Naive thymus-derived CD8-positive, alpha-beta T cell (primary cell): ENCODE measurements around the gene PHF11. TPM values are rescaled to one million over a fixed set of nuclear protein-coding genes. Genes with fewer than 3 reads are reported as not detected.

Experiments
- ATAC-seq, 2 donors: fragments of 150-1000 bp; cut with Tn5 transposase in 1 of 2; sonication (Bioruptor Pico), chemical (Tn5 transposase) in 1 of 2; 1 replicate in 1 of 2; 2 replicates in 1 of 2; pipeline ENCODE4 v1.10.0; 2021; ENCODE audit warnings: mild to moderate bottlenecking in 2 of 2, moderate library complexity in 2 of 2
- POLR2A ChIA-PET: fragments of 350-600 bp; sonication (Branson Sonifier 250); formaldehyde crosslinking; loops from one replicate; lab custom pipeline; 2021; ENCODE audit warnings: antibody characterized with exemption; lab: Charles Lee
- DNase-seq, 10 donors: peaks; one replicate each; pipeline versions ENCODE4 v3.0.0 to v3.0.0-alpha.2; 2020 to 2022
- H3K27ac Mint-ChIP-seq, 10 donors: one replicate each; pipeline ENCODE4 v1.8.0; 2020 to 2022; ENCODE audit warnings: mild to moderate bottlenecking in 10 of 10, mixed read lengths in 10 of 10, moderate library complexity in 4 of 10, inconsistent platforms in 1 of 10
- H3K27me3 Mint-ChIP-seq, 5 donors: one replicate each; pipeline ENCODE4 v1.8.0; 2021 to 2022; ENCODE audit warnings: mixed read lengths in 5 of 5
- H3K36me3 Mint-ChIP-seq, 3 donors: one replicate each; pipeline ENCODE4 v1.8.0; 2020 to 2022; ENCODE audit warnings: mixed read lengths in 3 of 3, mild to moderate bottlenecking in 2 of 3, inconsistent platforms in 1 of 3
- H3K4me1 Mint-ChIP-seq, 4 donors: one replicate each; pipeline ENCODE4 v1.8.0; 2021 to 2022; ENCODE audit warnings: mixed read lengths in 4 of 4
- H3K4me3 Mint-ChIP-seq, 10 donors: one replicate each; pipeline ENCODE4 v1.8.0; 2020 to 2022; ENCODE audit warnings: mild to moderate bottlenecking in 10 of 10, mixed read lengths in 10 of 10, moderate library complexity in 6 of 10, inconsistent platforms in 1 of 10
- H3K9me3 Mint-ChIP-seq, 9 donors: one replicate each; pipeline ENCODE4 v1.8.0; 2020 to 2022; ENCODE audit warnings: mixed read lengths in 9 of 9, mild to moderate bottlenecking in 3 of 9, inconsistent platforms in 1 of 9, moderate library complexity in 1 of 9
- polyA plus RNA-seq, 3 donors: library from polyadenylated mRNA; unstranded; fragments of 300-500 nt; fragmentation: Illumina TruSeq; gene quantifications; one replicate each; pipeline ENCODE4 v1.2.3, GENCODE V29; 2021
- total RNA-seq, 8 experiments: library from RNA in 2 of 8; stranded (reverse) in 2 of 8; gene quantifications; one replicate each; pipeline ENCODE4 v1.2.3 and lab custom pipeline; 2021 to 2026

Gene PHF11
- total RNA-seq (100 to 1,000 TPM; 121 to 132 TPM), polyA plus RNA-seq (10 to 100 TPM; 75.9 to 88.3 (median 80.4) TPM), total RNA-seq (lab: John Stamatoyannopoulos, UW) (56.6 to 104 (median 63.7) reads per million in 6 experiments)

- Mint-ChIP-seq H3K9me3 (no peaks in the 10 kb centered on the region), H3K27me3 (no peaks in the 10 kb centered on the region), H3K4me1 (peaks cover 22 to 54% (median 46%) of the 10 kb centered on the region in 4 donors), H3K27ac (peak within 1 kb of the TSS; percentile 90 to 100 (median 99)), H3K36me3 (peaks cover 0 to 23% (median 5%) of the 10 kb centered on the region in 3 donors), H3K4me3 (peak within 1 kb of the TSS; percentile 89 to 99 (median 98))
- POLR2A ChIA-PET = interaction anchor here (0.6 to 3.6 kb wide), 15 partner anchors 10 to 629 kb away, joined by 3 to 82 read pairs (median 4); partner anchors contain the start of genes CAB39L, EBPL, FNDC3A and KPNA3
- ATAC-seq (peak; percentile 81 to 85), DNase-seq (peak; percentile 75 to 91 (median 80))
Observed at GRCh38 chr13:49495783-49496762, at the start of gene PHF11. PHF11 (plus strand) TSS chr13:49495953; CDS start chr13:49496002, 49 bp downstream.

DNA sequence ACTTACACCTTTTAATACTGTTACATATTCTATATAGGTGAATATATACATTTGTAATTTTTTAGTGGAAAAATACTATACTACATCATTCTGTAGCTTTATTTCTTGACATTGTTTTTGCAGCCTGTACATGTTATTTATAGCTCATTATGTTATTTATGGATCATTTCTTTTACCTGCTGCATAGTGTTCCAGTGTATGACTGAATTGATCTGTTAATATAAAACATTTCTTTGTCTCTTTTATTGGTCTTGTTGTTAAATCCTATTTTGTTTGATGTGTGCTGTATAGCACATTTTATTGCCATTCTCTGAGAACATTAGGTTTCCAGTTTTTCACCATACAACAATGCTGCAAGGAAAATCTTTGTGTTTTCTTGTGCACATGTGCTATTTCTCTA, 49.3 kb upstream of the PHF11 start:
- POLR2A ChIA-PET = interaction anchor here (1.2 to 4.2 kb wide), 2 partner anchors 13 to 50 kb away, joined by 3 to 82 read pairs; partner anchors contain the start of gene PHF11
- ATAC-seq = no peak
- peak overlapping the region; percentile 41 to 88 (median 80) for H3K4me3 Mint-ChIP-seq
- no peak for DNase-seq
- H3K9me3 Mint-ChIP-seq = no peaks in the 10 kb centered on the region
- no peaks in the 10 kb centered on the region for H3K27me3 Mint-ChIP-seq
- H3K36me3 Mint-ChIP-seq = peaks cover 0 to 14% (median 6%) of the 10 kb centered on the region in 3 donors
- peaks cover 18 to 79% (median 60%) of the 10 kb centered on the region in 4 donors for H3K4me1 Mint-ChIP-seq
- H3K27ac Mint-ChIP-seq = peak overlapping the region; percentile 64 to 99 (median 92)

DNA sequence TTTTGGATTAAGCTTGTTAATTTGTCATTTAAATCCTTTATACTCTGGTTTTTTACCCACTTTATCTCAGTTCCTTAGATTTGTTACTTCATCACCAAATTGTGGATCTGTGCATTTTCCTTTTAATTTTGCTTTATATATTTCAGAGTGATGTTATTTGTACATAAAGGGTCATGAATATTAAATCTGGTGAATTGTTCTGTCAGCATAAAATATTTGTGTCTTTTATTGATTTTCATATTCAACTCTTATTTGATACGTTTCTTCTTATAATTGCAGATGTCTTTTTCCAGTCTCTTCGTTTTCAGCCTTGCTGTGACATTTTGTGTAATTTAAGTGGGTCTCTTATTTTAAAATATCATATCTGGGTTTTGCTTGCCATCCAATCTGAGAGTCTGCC, 47.0 kb upstream of the PHF11 start:
- peak overlapping the region in 9 of 10 donors; percentile 20 to 99 (median 77) for H3K27ac Mint-ChIP-seq
- ATAC-seq (no peak), DNase-seq (no peak)
- no peaks in the 10 kb centered on the region for H3K9me3 Mint-ChIP-seq
- H3K4me3 Mint-ChIP-seq = peak overlapping the region in 3 of 10 donors; percentile 3 to 32 (median 4)
- H3K36me3 Mint-ChIP-seq = peaks cover 0 to 35% (median 21%) of the 10 kb centered on the region in 3 donors
- peaks cover 18 to 77% (median 56%) of the 10 kb centered on the region in 4 donors for H3K4me1 Mint-ChIP-seq
- no peaks in the 10 kb centered on the region for H3K27me3 Mint-ChIP-seq
- POLR2A ChIA-PET = interaction anchor here (1.9 kb wide), 1 partner anchor 47 kb away, joined by 9 read pairs; the partner anchor contains the start of gene PHF11

DNA sequence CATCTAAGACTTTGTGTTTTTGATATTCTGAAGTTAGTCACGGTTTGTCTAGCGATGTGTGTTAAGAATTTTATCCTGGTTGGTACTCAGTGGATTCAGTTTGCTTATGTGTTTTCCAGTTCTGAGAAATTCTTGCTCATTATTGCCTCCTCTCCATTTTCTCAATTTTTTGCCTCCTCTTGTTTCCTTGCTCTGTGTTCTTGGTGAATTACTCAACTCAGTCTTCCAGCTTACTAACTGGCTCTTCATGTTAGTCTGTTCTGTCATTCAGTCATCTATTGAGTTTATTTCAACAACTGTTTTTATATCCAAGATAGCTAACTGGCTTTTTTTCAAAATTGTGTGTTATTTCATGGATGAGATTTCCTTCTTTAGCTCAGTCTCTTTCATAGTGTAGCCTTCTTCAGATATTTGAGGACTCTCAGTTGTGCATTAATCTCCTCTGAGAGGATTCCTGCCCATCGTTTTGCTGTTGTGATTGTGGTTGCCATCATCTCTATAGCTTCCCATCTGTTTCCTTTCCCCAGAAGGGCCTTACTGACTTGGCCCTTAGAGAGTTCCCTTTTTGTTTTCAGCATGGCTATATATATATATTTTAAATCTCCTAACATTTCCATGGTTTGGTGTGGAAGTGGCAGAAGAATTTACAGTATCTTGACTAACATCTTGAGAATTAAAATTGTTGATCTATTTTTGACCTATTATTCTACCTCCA, 45.5 kb upstream of the PHF11 start:
- Mint-ChIP-seq H3K27me3 (no peaks in the 10 kb centered on the region), H3K27ac (peak overlapping the region in 8 of 10 donors; percentile 31 to 99 (median 56)), H3K9me3 (no peaks in the 10 kb centered on the region), H3K4me3 (peak overlapping the region in 4 of 10 donors; percentile 6 to 24 (median 20)), H3K4me1 (peaks cover 18 to 78% (median 62%) of the 10 kb centered on the region in 4 donors), H3K36me3 (peaks cover 0 to 35% (median 21%) of the 10 kb centered on the region in 3 donors)
- ATAC-seq = no peak
- POLR2A ChIA-PET = no interaction called here
- no peak for DNase-seq

DNA sequence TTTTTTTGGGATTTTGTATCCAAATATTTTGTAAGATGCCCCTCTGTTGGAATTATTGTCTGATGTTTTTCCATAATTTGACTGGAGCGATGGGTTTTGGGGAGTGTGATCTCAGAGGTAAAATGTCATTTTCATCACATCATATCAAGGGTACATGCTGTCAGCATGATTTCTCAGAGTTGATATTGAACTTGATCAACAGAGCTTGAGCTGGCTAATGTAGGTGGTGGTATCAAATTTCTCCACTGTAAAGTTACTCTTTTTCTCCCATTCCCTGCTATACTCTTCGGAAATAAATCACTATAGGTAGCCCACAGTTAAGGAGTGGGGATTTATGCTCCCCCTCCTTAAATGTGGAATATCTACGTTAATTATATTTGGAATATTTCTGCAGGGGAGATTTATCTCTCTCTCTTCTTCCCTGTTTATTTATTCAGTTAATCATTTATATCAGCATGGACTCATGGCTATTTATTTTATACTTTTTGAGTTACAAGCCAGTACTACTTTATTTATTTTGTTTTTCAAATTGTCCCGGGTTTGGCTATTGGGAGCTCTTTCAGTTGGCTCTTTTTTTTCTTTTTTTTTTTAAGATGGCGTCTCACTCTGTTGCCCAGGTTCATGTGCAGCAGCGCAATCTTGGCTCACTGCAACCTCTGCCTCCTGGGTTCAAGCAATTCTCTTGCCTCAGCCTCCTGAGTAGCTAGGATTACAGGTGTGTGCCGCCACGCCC, 42.9 kb upstream of the PHF11 start:
- Mint-ChIP-seq H3K4me1 (peaks cover 18 to 58% (median 48%) of the 10 kb centered on the region in 4 donors), H3K27ac (no peak overlapping the region)

GRCh38 chr13:49453465-49453864, 42.3 kb upstream of the PHF11 start:
- peaks cover 0 to 44% (median 24%) of the 10 kb centered on the region in 3 donors for H3K36me3 Mint-ChIP-seq
- POLR2A ChIA-PET = interaction anchor here (2.2 kb wide), 1 partner anchor 9 kb away, joined by 9 read pairs; the partner anchor contains the start of genes CAB39L and SETDB2
- H3K27ac Mint-ChIP-seq = no peak overlapping the region
- DNase-seq (no peak), ATAC-seq (no peak)
- H3K27me3 Mint-ChIP-seq = no peaks in the 10 kb centered on the region
- H3K4me3 Mint-ChIP-seq = no peak overlapping the region
- H3K4me1 Mint-ChIP-seq = peaks cover 19 to 52% (median 45%) of the 10 kb centered on the region in 4 donors
- H3K9me3 Mint-ChIP-seq = no peaks in the 10 kb centered on the region

More for the DNA sequence above, 42.9 kb upstream of the PHF11 start:
- POLR2A ChIA-PET = no interaction called here
- ATAC-seq (no peak), DNase-seq (no peak)
- no peaks in the 10 kb centered on the region for H3K9me3 Mint-ChIP-seq
- H3K27me3 Mint-ChIP-seq = no peaks in the 10 kb centered on the region
- peaks cover 0 to 40% (median 24%) of the 10 kb centered on the region in 3 donors for H3K36me3 Mint-ChIP-seq
- H3K4me3 Mint-ChIP-seq = no peak overlapping the region

- ATAC-seq (no peak), DNase-seq (no peak)
- Mint-ChIP-seq H3K4me1 (peaks cover 16 to 46% (median 36%) of the 10 kb centered on the region in 4 donors), H3K27ac (peak overlapping the region in 3 of 10 donors; percentile 32 to 72 (median 61)), H3K27me3 (no peaks in the 10 kb centered on the region), H3K9me3 (no peaks in the 10 kb centered on the region), H3K36me3 (peaks cover 0 to 46% (median 20%) of the 10 kb centered on the region in 3 donors), H3K4me3 (peak overlapping the region in 3 of 10 donors; percentile 24 to 44 (median 35))
- POLR2A ChIA-PET = interaction anchor here (0.8 to 2.2 kb wide), 2 partner anchors 11 to 39 kb away, joined by 3 to 9 read pairs; partner anchors contain the start of genes CAB39L and SETDB2
Observed at GRCh38 chr13:49454388-49455006, 41.3 kb upstream of the PHF11 start.

- Mint-ChIP-seq H3K9me3 (no peaks in the 10 kb centered on the region), H3K27me3 (no peaks in the 10 kb centered on the region), H3K27ac (peak overlapping the region in 2 of 10 donors; percentile 32 to 61), H3K4me1 (peaks cover 16 to 43% (median 30%) of the 10 kb centered on the region in 4 donors), H3K4me3 (peak overlapping the region in 1 of 10 donors; percentile 33), H3K36me3 (peaks cover 0 to 42% (median 18%) of the 10 kb centered on the region in 3 donors)
- ATAC-seq (no peak), DNase-seq (no peak)
- POLR2A ChIA-PET = interaction anchor here (0.8 to 2.2 kb wide), 2 partner anchors 11 to 39 kb away, joined by 3 to 9 read pairs; partner anchors contain the start of genes CAB39L and SETDB2
Observed at GRCh38 chr13:49455007-49455398, 40.8 kb upstream of the PHF11 start.

DNA sequence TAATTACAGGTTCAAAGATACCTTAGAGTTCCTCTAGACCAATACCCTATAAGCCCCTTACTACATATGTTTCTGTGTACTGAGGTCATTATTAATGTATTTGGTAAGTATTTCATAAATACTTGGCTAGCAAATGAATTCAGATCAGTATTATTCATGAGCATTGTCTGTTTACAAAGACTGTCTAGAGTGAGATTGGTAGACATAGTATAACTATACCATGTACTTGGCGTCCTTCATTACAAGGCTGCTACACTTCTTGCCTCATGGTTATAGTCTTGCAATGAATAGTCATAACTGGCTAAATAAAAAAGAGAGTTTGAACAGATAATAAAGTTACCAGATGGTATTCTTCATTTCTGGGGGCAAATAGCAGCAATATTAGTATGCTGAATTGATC, 39.6 kb upstream of the PHF11 start:
- ATAC-seq = no peak
- Mint-ChIP-seq H3K4me1 (peaks cover 11 to 36% (median 25%) of the 10 kb centered on the region in 4 donors), H3K27me3 (no peaks in the 10 kb centered on the region), H3K27ac (no peak overlapping the region), H3K36me3 (peaks cover 5 to 48% (median 27%) of the 10 kb centered on the region in 3 donors), H3K4me3 (no peak overlapping the region), H3K9me3 (no peaks in the 10 kb centered on the region)
- no peak for DNase-seq
- POLR2A ChIA-PET = no interaction called here

DNA sequence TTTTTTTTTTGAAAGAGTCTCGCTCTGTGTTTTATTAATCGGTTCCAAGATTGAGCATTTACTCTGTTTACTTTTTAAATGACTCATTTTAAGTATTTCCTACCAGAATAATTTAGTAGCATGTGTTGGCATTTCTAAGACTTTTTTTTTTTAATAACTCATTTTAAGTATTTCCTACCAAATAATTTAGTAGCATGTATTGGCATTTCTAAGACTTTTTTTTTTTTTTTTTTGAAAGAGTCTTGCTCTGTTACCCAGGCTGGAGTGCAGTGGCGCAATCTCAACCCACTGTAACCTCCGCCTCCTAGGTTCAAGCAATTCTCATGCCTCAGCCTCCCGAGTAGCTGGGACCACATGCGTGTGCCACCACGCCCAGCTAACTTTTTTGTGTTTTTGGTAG, 38.5 kb upstream of the PHF11 start:
- no peaks in the 10 kb centered on the region for H3K27me3 Mint-ChIP-seq
- no peak for DNase-seq
- peaks cover 11 to 36% (median 23%) of the 10 kb centered on the region in 4 donors for H3K4me1 Mint-ChIP-seq
- POLR2A ChIA-PET = no interaction called here
- no peak overlapping the region for H3K4me3 Mint-ChIP-seq
- ATAC-seq = no peak
- peak overlapping the region in 1 of 10 donors; percentile 43 for H3K27ac Mint-ChIP-seq
- peaks cover 10 to 50% (median 31%) of the 10 kb centered on the region in 3 donors for H3K36me3 Mint-ChIP-seq
- H3K9me3 Mint-ChIP-seq = peaks cover 0 to 1% (median 0%) of the 10 kb centered on the region in 9 donors

DNA sequence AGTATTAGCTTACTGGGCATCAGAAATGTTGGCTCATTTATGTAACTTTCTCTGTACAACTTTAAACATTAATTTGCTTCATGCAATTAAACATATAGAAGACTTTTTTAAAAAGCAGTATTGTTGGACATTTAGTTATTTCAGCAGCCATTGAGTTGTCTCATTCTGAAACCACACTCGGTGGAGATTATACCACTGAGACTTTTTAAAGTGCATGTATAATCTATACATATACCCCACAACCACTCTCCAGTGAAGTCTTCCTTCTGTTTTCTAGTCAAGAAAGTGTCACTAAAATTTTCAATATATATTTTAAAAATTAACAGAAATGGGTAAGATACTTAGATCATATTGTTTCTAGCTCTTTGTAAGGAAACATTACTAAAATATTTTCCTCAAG, 36.2 kb upstream of the PHF11 start:
- H3K27me3 Mint-ChIP-seq = no peaks in the 10 kb centered on the region
- H3K27ac Mint-ChIP-seq = no peak overlapping the region
- H3K4me1 Mint-ChIP-seq = peaks cover 8 to 26% (median 9%) of the 10 kb centered on the region in 4 donors
- POLR2A ChIA-PET = interaction anchor here (0.9 kb wide), 1 partner anchor 14 kb away, joined by 3 read pairs; no protein-coding TSS in a partner anchor
- no peak for ATAC-seq
- no peak for DNase-seq
- peaks cover 0 to 13% (median 3%) of the 10 kb centered on the region in 9 donors for H3K9me3 Mint-ChIP-seq
- H3K4me3 Mint-ChIP-seq = no peak overlapping the region
- H3K36me3 Mint-ChIP-seq = peaks cover 19 to 60% (median 45%) of the 10 kb centered on the region in 3 donors
